Calu3 (cell line): ENCODE results near the gene SEC24B. TPM values are rescaled to one million over a fixed set of nuclear protein-coding genes. Genes with fewer than 3 reads are reported as not detected.

Experiments used
- BruUV-seq: library from RNA; stranded (reverse); fragments of 400-500 nt; replicated peaks from 2 replicates; lab custom pipeline; 2021; lab: Mats Ljungman, UMichigan
- CTCF ChIA-PET: fragments of 300-600 bp; sonication (Branson Sonifier 250); formaldehyde crosslinking; loops from one replicate; lab custom pipeline; 2022; ENCODE audit warnings: antibody characterized with exemption; lab: Charles Lee
- DNase-seq: peaks from one replicate; pipeline ENCODE4 v3.0.0; 2022
- H3K27ac Mint-ChIP-seq: one replicate; pipeline ENCODE4 v1.8.0; 2022; ENCODE audit warnings: mixed read lengths; ENCODE audit not compliant: unreplicated experiment
- H3K27me3 Mint-ChIP-seq: one replicate; pipeline ENCODE4 v1.8.0; 2022; ENCODE audit warnings: mixed read lengths; ENCODE audit not compliant: unreplicated experiment
- H3K36me3 Mint-ChIP-seq: one replicate; pipeline ENCODE4 v1.8.0; 2022; ENCODE audit warnings: mild to moderate bottlenecking, moderate library complexity, mixed read lengths; ENCODE audit not compliant: insufficient read depth, unreplicated experiment
- H3K4me1 Mint-ChIP-seq: one replicate; pipeline ENCODE4 v1.8.0; 2022; ENCODE audit warnings: mild to moderate bottlenecking, low read depth, mixed read lengths; ENCODE audit not compliant: unreplicated experiment
- H3K4me3 Mint-ChIP-seq: one replicate; pipeline ENCODE4 v1.8.0; 2022; ENCODE audit warnings: mild to moderate bottlenecking, low read depth, moderate library complexity, mixed read lengths; ENCODE audit not compliant: unreplicated experiment
- H3K9me3 Mint-ChIP-seq: one replicate; pipeline ENCODE4 v1.8.0; 2022; ENCODE audit warnings: low read depth, mixed read lengths; ENCODE audit not compliant: unreplicated experiment
- CTCF ChIP-seq: fragments of 200-600 bp; IDR thresholded peaks from one replicate; pipeline ENCODE4 v1.8.0; 2022; ENCODE audit warnings: antibody characterized with exemption; ENCODE audit not compliant: unreplicated experiment
- intact Hi-C: fragments of 100-400 bp; cut with micrococcal nuclease; formaldehyde crosslinking; loops from one replicate; pipeline ENCODE4 v1.10.0; 2022; ENCODE audit not compliant: unreplicated experiment
- total RNA-seq: library from RNA; stranded (reverse); gene quantifications from 2 replicates; pipeline ENCODE4 v1.2.3, GENCODE V29; 2022

SEC24B gene
- total RNA-seq, 1 experiment from 2014 or later = 21.5 TPM

GRCh38 chr4:109390115-109390768, 43.4 kb upstream of the SEC24B start:
- no peaks in the 10 kb centered on the region for H3K36me3 Mint-ChIP-seq

GRCh38 chr4:109395694-109396093, 37.9 kb upstream of the SEC24B start:
- CTCF ChIA-PET = no interaction called here
- no peak for TF ChIP-seq CTCF
- BruUV-seq = no TSS peak
- Mint-ChIP-seq H3K36me3 (no peaks in the 10 kb centered on the region), H3K27ac (no peak overlapping the region), H3K4me3 (no peak overlapping the region), H3K4me1 (no peaks in the 10 kb centered on the region), H3K27me3 (no peaks in the 10 kb centered on the region), H3K9me3 (no peaks in the 10 kb centered on the region)
- intact Hi-C loops = no loop called here
- no peak for DNase-seq

More at GRCh38 chr4:109390115-109390768, 43.4 kb upstream of the SEC24B start:
- no peaks in the 10 kb centered on the region for H3K4me1 Mint-ChIP-seq
- DNase-seq = no peak
- no peak overlapping the region for H3K27ac Mint-ChIP-seq
- intact Hi-C loops = no loop called here
- no peak overlapping the region for H3K4me3 Mint-ChIP-seq
- TF ChIP-seq CTCF = no peak
- no peaks in the 10 kb centered on the region for H3K27me3 Mint-ChIP-seq
- BruUV-seq = no TSS peak
- H3K9me3 Mint-ChIP-seq = no peaks in the 10 kb centered on the region
- CTCF ChIA-PET = no interaction called here

GRCh38 chr4:109398928-109399327, 34.7 kb upstream of the SEC24B start:
- no peak for TF ChIP-seq CTCF
- Mint-ChIP-seq H3K9me3 (no peaks in the 10 kb centered on the region), H3K4me3 (no peak overlapping the region), H3K36me3 (no peaks in the 10 kb centered on the region), H3K27ac (no peak overlapping the region), H3K4me1 (no peaks in the 10 kb centered on the region), H3K27me3 (no peaks in the 10 kb centered on the region)
- BruUV-seq = no TSS peak
- DNase-seq = no peak
- CTCF ChIA-PET = no interaction called here
- intact Hi-C loops = no loop called here

GRCh38 chr4:109406337-109406931, 27.2 kb upstream of the SEC24B start:
- no peaks in the 10 kb centered on the region for H3K9me3 Mint-ChIP-seq
- peaks cover 8% of the 10 kb centered on the region for H3K4me1 Mint-ChIP-seq
- no peaks in the 10 kb centered on the region for H3K27me3 Mint-ChIP-seq
- H3K4me3 Mint-ChIP-seq = no peak overlapping the region
- CTCF ChIA-PET = interaction anchor here (0.6 kb wide), 1 partner anchor 417 kb away, joined by 3 read pairs; no protein-coding TSS in a partner anchor
- intact Hi-C loops = loop anchor here (1.0 to 2.0 kb wide), 2 partner anchors 572 to 723 kb away; no protein-coding TSS in a partner anchor
- peak; percentile 31 for TF ChIP-seq CTCF
- H3K27ac Mint-ChIP-seq = no peak overlapping the region
- BruUV-seq = no TSS peak
- peaks cover 5% of the 10 kb centered on the region for H3K36me3 Mint-ChIP-seq
- DNase-seq = peak; percentile 32
